Ectodermal cell (in vitro differentiated cells): ENCODE measurements around the gene PDSS2.
"Not testable (repeated sequence)": the region's sequence is repeated elsewhere in the genome, so short reads cannot be mapped to it uniquely, and the experiment has no call there.

Source experiments
- H3K27ac ChIP-seq: 2 replicates; pipeline ENCODE4 v1.7.0; 2013; ENCODE audit warnings: mild to moderate bottlenecking, low read depth, low read length; ENCODE audit not compliant: insufficient read depth, poor library complexity, severe bottlenecking
- H3K27me3 ChIP-seq: 2 replicates; pipeline ENCODE4 v1.7.0; 2013; ENCODE audit warnings: mild to moderate bottlenecking, low read length; ENCODE audit not compliant: insufficient read depth, control insufficient read depth, poor library complexity, severe bottlenecking
- H3K36me3 ChIP-seq: one replicate; pipeline ENCODE4 v1.7.0; 2013; ENCODE audit warnings: low read length; ENCODE audit not compliant: control insufficient read depth, insufficient read depth
- H3K4me1 ChIP-seq: one replicate; pipeline ENCODE4 v1.7.0; 2013; ENCODE audit warnings: low read length; ENCODE audit not compliant: control insufficient read depth, insufficient read depth
- H3K4me3 ChIP-seq: 2 replicates; pipeline ENCODE4 v1.7.0; 2013; ENCODE audit warnings: low read depth, low read length, control low read depth; ENCODE audit not compliant: insufficient read depth
- H3K9me3 ChIP-seq: 2 replicates; pipeline ENCODE4 v1.7.0; 2013; ENCODE audit warnings: mild to moderate bottlenecking, low read length, moderate library complexity; ENCODE audit not compliant: control insufficient read depth
- WGBS, 2 experiments: methylation state at CpG; one replicate each; pipeline ENCODE4 v1.1.7; 2013; ENCODE audit warnings: missing lambda C conversion rate in 2 of 2; 5-methylcytosine and 5-hydroxymethylcytosine counted together

Gene PDSS2

GRCh38 chr6:107441682-107442081, 17.7 kb downstream of the PDSS2 start:
- no peaks in the 10 kb centered on the region for H3K27me3 ChIP-seq
- no peaks in the 10 kb centered on the region for H3K4me1 ChIP-seq
- no peak overlapping the region for H3K27ac ChIP-seq
- WGBS, 2 experiments = 76 to 94% methylated on average over 1 of the region's 1 CpG
- H3K4me3 ChIP-seq = no peak overlapping the region
- no peaks in the 10 kb centered on the region for H3K36me3 ChIP-seq
- no peaks in the 10 kb centered on the region for H3K9me3 ChIP-seq

GRCh38 chr6:107440936-107441335, 18.4 kb downstream of the PDSS2 start:
- no peak overlapping the region for H3K27ac ChIP-seq
- no peaks in the 10 kb centered on the region for H3K4me1 ChIP-seq
- H3K36me3 ChIP-seq = no peaks in the 10 kb centered on the region
- H3K4me3 ChIP-seq = no peak overlapping the region
- H3K27me3 ChIP-seq = no peaks in the 10 kb centered on the region
- H3K9me3 ChIP-seq = no peaks in the 10 kb centered on the region

GRCh38 chr6:107439406-107439805, 20.0 kb downstream of the PDSS2 start:
- no peak overlapping the region for H3K4me3 ChIP-seq
- no peak overlapping the region for H3K27ac ChIP-seq
- 0% methylated on average over 1 of the region's 1 CpG for WGBS, 2 experiments
- no peaks in the 10 kb centered on the region for H3K9me3 ChIP-seq
- no peaks in the 10 kb centered on the region for H3K36me3 ChIP-seq
- H3K27me3 ChIP-seq = no peaks in the 10 kb centered on the region
- H3K4me1 ChIP-seq = no peaks in the 10 kb centered on the region

- no peak overlapping the region for H3K4me3 ChIP-seq
- H3K9me3 ChIP-seq = no peaks in the 10 kb centered on the region
- WGBS, 2 experiments = 95 to 96% methylated on average over 3 to 5 of the region's 5 CpGs
- H3K36me3 ChIP-seq = no peaks in the 10 kb centered on the region
- no peak overlapping the region for H3K27ac ChIP-seq
- no peaks in the 10 kb centered on the region for H3K4me1 ChIP-seq
- H3K27me3 ChIP-seq = no peaks in the 10 kb centered on the region
Measured at GRCh38 chr6:107437691-107438090, 21.7 kb downstream of the PDSS2 start.

- 66 to 89% methylated on average over 3 to 4 of the region's 4 CpGs for WGBS, 2 experiments
- H3K27me3 ChIP-seq = no peaks in the 10 kb centered on the region
- no peaks in the 10 kb centered on the region for H3K4me1 ChIP-seq
- H3K9me3 ChIP-seq = no peaks in the 10 kb centered on the region
- H3K36me3 ChIP-seq = no peaks in the 10 kb centered on the region
- H3K4me3 ChIP-seq = no peak overlapping the region
- H3K27ac ChIP-seq = no peak overlapping the region
Measured at GRCh38 chr6:107436881-107437280, 22.5 kb downstream of the PDSS2 start.

GRCh38 chr6:107435798-107436197, 23.6 kb downstream of the PDSS2 start:
- 76 to 88% methylated on average over 2 to 3 of the region's 3 CpGs for WGBS, 2 experiments

GRCh38 chr6:107434812-107435211, 24.6 kb downstream of the PDSS2 start:
- Histone ChIP-seq H3K9me3 (no peaks in the 10 kb centered on the region), H3K36me3 (no peaks in the 10 kb centered on the region), H3K27me3 (no peaks in the 10 kb centered on the region), H3K4me1 (no peaks in the 10 kb centered on the region), H3K4me3 (no peak overlapping the region), H3K27ac (no peak overlapping the region)
- 75 to 81% methylated on average over 1 of the region's 3 CpGs for WGBS, 2 experiments

More at GRCh38 chr6:107435798-107436197, 23.6 kb downstream of the PDSS2 start:
- no peak overlapping the region for H3K27ac ChIP-seq
- H3K36me3 ChIP-seq = no peaks in the 10 kb centered on the region
- no peaks in the 10 kb centered on the region for H3K4me1 ChIP-seq
- no peaks in the 10 kb centered on the region for H3K27me3 ChIP-seq
- no peak overlapping the region for H3K4me3 ChIP-seq
- H3K9me3 ChIP-seq = no peaks in the 10 kb centered on the region

- H3K9me3 ChIP-seq, H3K4me1 ChIP-seq, H3K4me3 ChIP-seq, H3K27ac ChIP-seq, H3K36me3 ChIP-seq, H3K27me3 ChIP-seq: not testable (repeated sequence)
- 64 to 65% methylated on average over 6 of the region's 6 CpGs for WGBS, 2 experiments
Measured at GRCh38 chr6:107425951-107426350, 33.4 kb downstream of the PDSS2 start.

GRCh38 chr6:107423474-107423990, 35.8 kb downstream of the PDSS2 start:
- no peaks in the 10 kb centered on the region for H3K27me3 ChIP-seq
- no peaks in the 10 kb centered on the region for H3K36me3 ChIP-seq
- no peaks in the 10 kb centered on the region for H3K9me3 ChIP-seq
- no peaks in the 10 kb centered on the region for H3K4me1 ChIP-seq
- no peak overlapping the region for H3K4me3 ChIP-seq
- WGBS, 2 experiments = 93 to 100% methylated on average over 1 of the region's 1 CpG
- no peak overlapping the region for H3K27ac ChIP-seq

- 87% methylated on average over 4 of the region's 5 CpGs; no CpG with 5 or more reads in 1 of the 2 experiments for WGBS, 2 experiments
- Histone ChIP-seq H3K36me3 (no peaks in the 10 kb centered on the region), H3K4me3 (no peak overlapping the region), H3K27ac (no peak overlapping the region), H3K4me1 (no peaks in the 10 kb centered on the region), H3K27me3 (no peaks in the 10 kb centered on the region), H3K9me3 (no peaks in the 10 kb centered on the region)
Measured at GRCh38 chr6:107421696-107422256, 37.6 kb downstream of the PDSS2 start.

GRCh38 chr6:107419733-107420132, 39.6 kb downstream of the PDSS2 start:
- H3K4me1 ChIP-seq = peaks cover under 1% of the 10 kb centered on the region
- H3K27me3 ChIP-seq = no peaks in the 10 kb centered on the region
- H3K27ac ChIP-seq = no peak overlapping the region
- H3K9me3 ChIP-seq = no peaks in the 10 kb centered on the region
- no peak overlapping the region for H3K4me3 ChIP-seq
- H3K36me3 ChIP-seq = no peaks in the 10 kb centered on the region
- 95 to 97% methylated on average over 2 of the region's 2 CpGs for WGBS, 2 experiments
